ENCODE measurements around the gene CARM1.
"Not testable (repeated sequence)": the region's sequence is repeated elsewhere in the genome, so short reads cannot be mapped to it uniquely, and the experiment has no call there.

CARM1 gene

GRCh38 chr19:10870955-10871603 lies at the start of gene CARM1:
TSS of gene CARM1 (plus strand) at chr19:10871553. CDS start at chr19:10871703, 150 bp downstream.
- DNase-seq = peak; percentile 98

DNA sequence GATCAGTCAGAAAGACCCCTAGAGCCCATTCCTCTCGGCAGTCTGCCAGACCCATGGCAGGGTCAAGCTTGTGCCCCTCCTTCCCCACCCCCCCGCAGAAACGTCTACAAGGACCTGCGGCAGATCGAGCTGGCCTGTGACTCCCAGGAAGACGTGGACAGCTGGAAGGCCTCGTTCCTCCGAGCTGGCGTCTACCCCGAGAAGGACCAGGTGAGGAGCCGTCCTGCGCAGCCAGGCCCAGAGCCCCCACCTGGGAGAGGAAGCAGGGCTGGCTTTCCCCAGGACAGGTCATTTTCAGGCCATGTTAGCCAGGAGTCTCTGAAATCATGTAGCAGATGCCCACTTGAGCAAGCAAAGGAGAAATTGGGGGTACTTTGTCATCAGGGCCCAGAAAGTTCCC lies 47.7 kb upstream of the CARM1 start:
- no peak for DNase-seq

GRCh38 chr19:10826231-10826630 lies 45.1 kb upstream of the CARM1 start:
- no peak for DNase-seq

DNA sequence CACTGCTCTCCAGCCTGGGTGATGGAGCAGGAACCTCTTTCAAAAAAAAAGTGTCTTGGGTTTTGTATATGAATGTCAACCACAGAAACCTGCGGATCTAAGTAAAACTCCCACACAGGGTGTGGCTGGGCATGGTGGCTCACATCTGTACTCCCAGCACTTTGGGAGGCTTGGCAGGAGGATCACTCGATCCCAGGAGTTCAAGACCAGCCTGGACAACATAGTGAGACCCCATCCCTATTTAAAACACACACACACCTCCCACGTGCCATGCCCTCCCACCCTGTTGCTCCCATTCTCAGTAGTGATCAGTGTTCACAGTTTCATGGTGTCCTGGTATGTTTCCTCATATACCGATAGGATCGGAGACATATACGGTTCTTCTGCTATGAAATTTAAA lies 44.5 kb upstream of the CARM1 start:
- no peak for DNase-seq

DNA sequence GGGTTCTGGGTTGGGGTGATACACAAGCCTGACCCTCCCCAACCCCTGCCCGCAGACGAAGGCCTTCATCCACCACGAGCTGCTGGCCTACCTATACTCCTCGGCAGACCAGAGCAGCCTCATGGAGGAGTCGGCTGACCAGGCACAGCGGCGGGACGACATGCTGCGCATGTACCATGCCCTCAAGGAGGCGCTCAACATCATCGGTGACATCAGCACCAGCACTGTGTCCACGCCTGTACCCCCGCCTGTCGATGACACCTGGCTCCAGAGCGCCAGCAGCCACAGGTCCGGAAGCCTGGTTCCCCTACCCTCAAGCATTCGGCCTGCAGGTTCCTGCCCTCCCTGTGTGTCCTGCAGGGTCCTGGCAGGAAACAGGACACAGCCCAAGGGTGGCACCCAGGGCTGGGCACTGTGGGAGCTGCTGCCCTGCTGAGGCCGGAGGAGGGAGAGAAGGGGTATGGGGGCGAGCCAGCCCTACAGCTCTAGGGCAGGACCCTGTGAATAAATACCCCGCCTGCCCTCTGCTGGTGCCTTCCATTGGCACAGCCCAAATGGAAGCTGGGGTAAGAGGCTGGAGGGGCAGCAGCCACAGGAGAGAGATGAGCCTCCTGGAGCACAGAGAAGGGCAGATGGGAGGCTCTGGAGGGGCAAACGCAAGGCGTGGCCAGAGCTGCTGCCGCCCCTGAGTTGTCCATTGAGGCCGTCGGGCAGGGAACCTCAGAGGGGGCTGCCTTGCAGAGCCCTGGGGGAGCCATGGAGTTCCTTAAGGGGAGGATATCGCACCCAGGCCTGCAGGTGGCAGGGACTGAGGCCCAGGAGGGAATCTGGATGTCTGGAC lies 42.2 kb upstream of the CARM1 start:
- no peak for DNase-seq

- DNase-seq = no peak
These were observed 41.4 kb upstream of the CARM1 start for GRCh38 chr19:10829967-10830366.

- DNase-seq = no peak
These were observed 41.0 kb upstream of the CARM1 start for GRCh38 chr19:10830370-10830769.

DNA sequence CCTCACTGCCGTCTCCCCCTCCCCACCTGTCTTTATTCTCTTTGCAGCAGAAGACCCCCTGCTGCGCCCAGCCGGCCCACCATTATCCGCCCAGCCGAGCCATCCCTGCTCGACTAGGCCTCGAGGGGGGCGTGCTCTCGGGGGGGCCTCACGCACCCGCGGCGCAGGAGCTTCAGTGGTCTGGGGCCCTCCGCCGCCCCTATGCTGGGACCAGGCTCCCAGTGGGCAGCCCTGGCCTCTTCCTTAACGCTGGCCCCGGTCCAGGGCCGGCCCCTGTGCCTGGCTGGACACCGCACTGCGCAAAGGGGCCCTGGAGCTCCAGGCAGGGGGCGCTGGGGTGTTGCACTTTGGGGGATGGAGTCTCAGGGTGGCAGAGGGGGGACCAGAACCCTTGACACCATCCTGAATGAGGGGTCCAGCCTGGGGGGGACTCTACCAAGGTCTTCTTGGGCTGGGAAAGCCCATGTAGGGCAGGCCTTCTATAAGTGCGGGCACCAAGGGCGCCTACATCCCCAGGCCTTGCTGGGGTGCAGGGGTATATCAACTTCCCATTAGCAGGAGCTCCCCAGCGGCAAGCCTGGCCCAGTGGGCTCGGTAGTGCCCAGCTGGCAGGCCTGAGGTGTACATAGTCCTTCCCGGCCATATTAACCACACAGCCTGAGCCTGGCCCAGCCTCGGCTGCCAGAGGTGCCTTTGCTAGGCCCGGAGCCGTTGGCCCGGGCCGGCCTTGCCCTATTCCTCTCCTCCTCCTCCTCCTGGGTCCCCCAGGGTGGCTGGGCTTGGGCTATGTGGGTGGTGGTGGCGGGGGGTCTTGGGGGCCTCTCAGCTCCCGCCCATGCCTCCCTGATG lies 40.2 kb upstream of the CARM1 start:
- DNase-seq = no peak

DNA sequence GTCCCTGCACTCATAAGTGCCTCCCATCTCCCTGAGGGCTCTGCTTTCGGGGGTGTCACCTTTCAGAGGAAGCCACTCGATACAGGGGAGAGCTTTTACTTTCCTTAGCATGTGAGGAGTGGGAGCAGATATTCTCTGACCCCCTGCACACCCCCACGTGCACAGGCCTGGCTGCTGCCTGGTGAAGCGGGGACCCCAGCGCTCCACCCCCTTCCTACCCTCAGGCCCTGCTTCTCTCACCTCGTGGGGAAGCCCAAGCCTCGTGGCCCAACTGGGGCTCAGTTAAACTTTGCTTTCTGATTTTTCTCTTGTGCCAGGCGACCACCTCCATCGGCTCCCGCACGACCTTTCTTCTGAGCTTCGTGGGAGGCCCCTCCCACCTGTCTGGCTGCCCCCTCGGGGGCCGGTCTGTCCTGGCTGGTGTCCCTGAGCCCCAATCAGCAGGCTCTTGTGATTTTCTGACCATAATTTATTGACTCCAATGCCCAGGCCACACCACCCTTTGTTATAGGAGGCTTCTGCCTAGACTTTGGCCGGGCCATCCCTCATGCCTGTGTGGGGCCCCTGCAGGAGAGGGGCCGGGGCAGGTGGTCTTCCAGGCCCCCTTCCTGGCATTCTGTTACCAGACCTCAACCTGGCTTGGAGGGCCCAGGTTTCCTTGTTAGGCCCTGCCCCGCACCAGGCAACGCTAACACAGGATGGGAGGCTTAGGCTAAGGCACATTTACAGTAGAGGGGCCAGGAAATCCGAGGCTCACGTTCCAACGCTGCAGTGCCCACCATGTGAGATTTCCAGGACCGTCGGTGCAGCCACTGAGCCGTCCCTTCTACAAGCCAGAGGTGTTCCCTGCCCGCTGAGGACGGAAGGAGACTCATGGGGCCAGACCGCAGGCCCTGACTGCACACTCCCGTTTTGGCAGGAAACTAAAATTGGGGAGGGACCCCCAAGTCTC lies 39.1 kb upstream of the CARM1 start:
- DNase-seq = no peak

DNA sequence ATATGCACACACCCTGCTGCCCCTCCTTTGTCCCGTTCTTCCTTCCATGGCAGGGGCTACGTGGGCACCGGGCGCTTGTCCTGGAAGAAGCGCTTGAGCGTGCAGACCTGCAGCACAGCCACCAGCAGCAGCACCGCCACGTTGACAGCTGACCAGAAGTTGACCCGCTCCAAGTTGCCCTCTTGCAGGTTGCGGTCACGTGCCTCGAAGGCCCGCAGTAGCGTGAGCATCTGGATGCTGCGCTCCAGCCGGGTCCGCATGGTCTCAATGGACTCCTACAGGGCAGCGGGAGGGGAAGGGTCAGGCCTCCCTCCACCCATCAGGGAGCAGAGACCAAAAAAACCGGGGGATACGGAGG lies 38.4 kb upstream of the CARM1 start:
- DNase-seq = no peak

GRCh38 chr19:10835089-10835753 lies 36.1 kb upstream of the CARM1 start:
- DNase-seq = no peak

- peak; percentile 99 for DNase-seq
These were observed 35.4 kb upstream of the CARM1 start, which contains the start of gene TMED1 for GRCh38 chr19:10835754-10836478. TSS of gene TMED1 (minus strand) at chr19:10836212. CDS start at chr19:10836191, 21 bp downstream.

GRCh38 chr19:10836479-10837330 lies 34.6 kb upstream of the CARM1 start:
- DNase-seq = peak; percentile 92

DNA sequence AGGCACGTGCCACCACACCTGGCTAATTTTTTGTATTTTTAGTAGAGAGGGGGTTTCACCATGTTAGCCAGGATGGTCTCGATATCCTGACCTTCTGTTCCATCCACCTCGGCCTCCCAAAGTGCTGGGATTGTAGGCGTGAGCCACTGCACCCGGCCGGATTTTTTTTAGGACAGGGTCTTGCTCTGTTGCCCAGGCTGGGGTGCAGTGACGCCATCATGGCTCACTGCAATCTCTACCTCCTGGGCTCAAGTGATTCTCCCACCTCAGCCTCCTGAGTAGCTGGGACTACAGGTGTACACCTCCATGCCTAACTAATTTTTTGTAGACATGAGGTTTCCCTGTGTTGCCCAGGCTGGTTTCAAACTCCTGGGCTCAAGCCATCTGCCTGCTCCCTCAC lies 33.7 kb upstream of the CARM1 start:
- DNase-seq = not testable (repeated sequence)

GRCh38 chr19:10838377-10838776 lies 33.0 kb upstream of the CARM1 start:
- DNase-seq = no peak

- no peak for DNase-seq
These were observed 32.0 kb upstream of the CARM1 start for GRCh38 chr19:10839114-10840050.

GRCh38 chr19:10842788-10843187 lies 28.6 kb upstream of the CARM1 start:
- no peak for DNase-seq

- no peak for DNase-seq
These were observed 24.7 kb upstream of the CARM1 start for GRCh38 chr19:10846500-10847202.

Measured in T1000 (cell line).